Testis (tissue), 3 donors: ENCODE results near the gene EVPL. TPM values are rescaled to one million over a fixed set of nuclear protein-coding genes. Genes with fewer than 3 reads are reported as not detected.

ENCODE experiments used
- DNase-seq: peaks from one replicate; pipeline ENCODE4 v3.0.0-alpha.2; 2019
- H3K27ac ChIP-seq, 2 donors: fragments of 200-600 bp; sonication (generic); one replicate each; pipeline ENCODE4 v1.5.1; 2019
- H3K27me3 ChIP-seq: fragments of 200-600 bp; sonication (generic); one replicate; pipeline ENCODE4 v1.5.1; 2019
- H3K36me3 ChIP-seq: fragments of 200-600 bp; sonication (generic); one replicate; pipeline ENCODE4 v1.5.1; 2017; ENCODE audit warnings: low read depth; ENCODE audit errors: missing control alignments
- H3K4me1 ChIP-seq: fragments of 200-600 bp; sonication (generic); one replicate; pipeline ENCODE4 v1.5.1; 2019
- H3K4me3 ChIP-seq, 2 donors: fragments of 200-600 bp; sonication (generic); one replicate each; pipeline ENCODE4 v1.5.1; 2017 to 2019
- H3K9me3 ChIP-seq: fragments of 200-600 bp; sonication (generic); one replicate; pipeline ENCODE4 v1.5.1; 2017
- CTCF ChIP-seq, 3 experiments: fragments of 450-650 bp in 2 of 3; fragments of 200-600 bp in 1 of 3; sonication (generic) in 1 of 3; IDR thresholded peaks; one replicate each; pipeline ENCODE4 v1.5.1; 2016 to 2019; ENCODE audit warnings: antibody characterized with exemption in 3 of 3, mild to moderate bottlenecking in 2 of 3, moderate library complexity in 1 of 3
- POLR2A ChIP-seq: fragments of 450-650 bp; IDR thresholded peaks from one replicate; pipeline ENCODE4 v1.6.1; 2017; ENCODE audit warnings: antibody characterized with exemption, mild to moderate bottlenecking, moderate library complexity
- WGBS, 2 donors: methylation state at CpG; one replicate each; pipeline ENCODE4 v1.1.5; 2018; 5-methylcytosine and 5-hydroxymethylcytosine counted together
- intact Hi-C: fragments of 100-400 bp; cut with DNase I; formaldehyde crosslinking; loops from one replicate; pipeline ENCODE4 v1.15.1; 2023; ENCODE audit warnings: low total_unique reads
- polyA plus RNA-seq: library from polyadenylated mRNA; stranded (reverse); fragments of 350-450 nt; fragmentation: Illumina TruSeq; extraction: RNeasy Lipid Tissue Mini Kit (QIAGEN cat#74804); gene quantifications from one replicate; pipeline ENCODE4 v1.2.3, GENCODE V29; 2014; ENCODE audit warnings: low read depth, low replicate concordance; ENCODE audit not compliant: insufficient read depth
- total RNA-seq, 2 donors: library from RNA; depleted of rRNA; stranded (reverse); fragments of >200 nt; gene quantifications; one replicate each; pipeline ENCODE4 v1.2.3, GENCODE V29; 2016

EVPL gene
- total and polyA plus RNA-seq, 3 donors from 2014 or later, result 1.2 to 3.5 (median 2.7) TPM

DNA sequence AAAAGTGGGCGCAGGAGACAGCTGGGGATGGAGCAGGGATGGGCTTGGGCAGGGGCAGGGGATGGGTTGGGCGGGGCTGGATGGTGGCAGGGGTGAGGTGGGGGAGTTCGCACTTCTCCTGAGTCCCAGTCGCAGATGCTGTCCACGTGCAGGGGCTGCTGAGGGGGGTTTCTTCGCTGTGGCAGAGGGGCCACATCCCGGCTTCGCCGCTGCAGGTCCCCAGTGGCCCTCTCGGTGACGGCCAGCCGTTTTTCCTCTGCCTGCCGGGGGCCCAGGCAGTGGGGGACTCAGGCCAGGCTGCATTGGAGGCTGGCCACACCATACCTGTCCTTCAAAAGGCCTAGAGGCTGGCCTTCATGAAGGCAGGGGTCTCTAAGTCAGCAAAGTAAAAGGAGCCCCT lies 8.3 kb downstream of the EVPL start:
- no peaks in the 10 kb centered on the region for H3K9me3 ChIP-seq
- no peak for DNase-seq
- H3K27me3 ChIP-seq, result no peaks in the 10 kb centered on the region
- 90% methylated on average over 13 of the region's 13 CpGs for WGBS, 2 donors
- no peaks in the 10 kb centered on the region for H3K36me3 ChIP-seq
- H3K27ac ChIP-seq, result no peak overlapping the region
- no peak overlapping the region for H3K4me3 ChIP-seq
- TF ChIP-seq POLR2A (no peak), CTCF (IDR thresholded peaks at IDR 0.05) (no peak)
- peaks cover 3% of the 10 kb centered on the region for H3K4me1 ChIP-seq
- intact Hi-C loops, result no loop called here

- no peak overlapping the region for H3K4me3 ChIP-seq
- H3K4me1 ChIP-seq, result peaks cover 3% of the 10 kb centered on the region
- no peak overlapping the region for H3K27ac ChIP-seq
- no peaks in the 10 kb centered on the region for H3K36me3 ChIP-seq
- TF ChIP-seq CTCF (IDR thresholded peaks at IDR 0.05) (no peak), POLR2A (no peak)
- intact Hi-C loops, result no loop called here
- 87% methylated on average over 8 to 11 of the region's 11 CpGs for WGBS, 2 donors
- no peak for DNase-seq
- no peaks in the 10 kb centered on the region for H3K9me3 ChIP-seq
- H3K27me3 ChIP-seq, result no peaks in the 10 kb centered on the region
These were observed 8.8 kb downstream of the EVPL start for GRCh38 chr17:76018340-76018680.

- WGBS, 2 donors, result 85 to 87% methylated on average over 14 to 21 of the region's 21 CpGs
- intact Hi-C loops, result no loop called here
- Histone ChIP-seq H3K27ac (no peak overlapping the region), H3K9me3 (no peaks in the 10 kb centered on the region), H3K27me3 (no peaks in the 10 kb centered on the region), H3K4me1 (peaks cover 3% of the 10 kb centered on the region), H3K36me3 (no peaks in the 10 kb centered on the region), H3K4me3 (no peak overlapping the region)
- TF ChIP-seq POLR2A (no peak), CTCF (IDR thresholded peaks at IDR 0.05) (no peak)
- peak; percentile 51 for DNase-seq
These were observed 9.4 kb downstream of the EVPL start for GRCh38 chr17:76017481-76018339.

- TF ChIP-seq POLR2A (no peak), CTCF (IDR thresholded peaks at IDR 0.05) (no peak)
- Histone ChIP-seq H3K4me1 (peaks cover 3% of the 10 kb centered on the region), H3K4me3 (peak overlapping the region in 1 of 2 donors; percentile 20), H3K36me3 (no peaks in the 10 kb centered on the region), H3K9me3 (no peaks in the 10 kb centered on the region), H3K27ac (no peak overlapping the region), H3K27me3 (no peaks in the 10 kb centered on the region)
- intact Hi-C loops, result no loop called here
- 68 to 73% methylated on average over 5 to 10 of the region's 26 CpGs for WGBS, 2 donors
- peak; percentile 43 for DNase-seq
These were observed 12.2 kb downstream of the EVPL start for GRCh38 chr17:76014925-76015261.
